Fibroblast of lung (primary cell): ENCODE measurements around the gene EDNRA.

Experiments
- EZH2 ChIP-seq: IDR thresholded peaks from 2 replicates; pipeline ENCODE4 v1.5.1; 2012; ENCODE audit warnings: low read length, control low read depth, mild to moderate bottlenecking; ENCODE audit errors: missing control alignments
- TF ChIP-seq, protein P1 (sequence below), 2 donors: IDR thresholded peaks in 1 of 2; conservative IDR thresholded peaks in 1 of 2; 1 replicate in 1 of 2; 2 replicates in 1 of 2; pipeline ENCODE4 v1.5.1; 2011 to 2012; ENCODE audit warnings: low read length in 2 of 2, control low read depth in 1 of 2, inconsistent platforms in 1 of 2, low read depth in 1 of 2, mild to moderate bottlenecking in 1 of 2

GRCh38 chr4:147481577-147482109, 746 bp downstream of the EDNRA start:
- TF ChIP-seq, protein P1, sequence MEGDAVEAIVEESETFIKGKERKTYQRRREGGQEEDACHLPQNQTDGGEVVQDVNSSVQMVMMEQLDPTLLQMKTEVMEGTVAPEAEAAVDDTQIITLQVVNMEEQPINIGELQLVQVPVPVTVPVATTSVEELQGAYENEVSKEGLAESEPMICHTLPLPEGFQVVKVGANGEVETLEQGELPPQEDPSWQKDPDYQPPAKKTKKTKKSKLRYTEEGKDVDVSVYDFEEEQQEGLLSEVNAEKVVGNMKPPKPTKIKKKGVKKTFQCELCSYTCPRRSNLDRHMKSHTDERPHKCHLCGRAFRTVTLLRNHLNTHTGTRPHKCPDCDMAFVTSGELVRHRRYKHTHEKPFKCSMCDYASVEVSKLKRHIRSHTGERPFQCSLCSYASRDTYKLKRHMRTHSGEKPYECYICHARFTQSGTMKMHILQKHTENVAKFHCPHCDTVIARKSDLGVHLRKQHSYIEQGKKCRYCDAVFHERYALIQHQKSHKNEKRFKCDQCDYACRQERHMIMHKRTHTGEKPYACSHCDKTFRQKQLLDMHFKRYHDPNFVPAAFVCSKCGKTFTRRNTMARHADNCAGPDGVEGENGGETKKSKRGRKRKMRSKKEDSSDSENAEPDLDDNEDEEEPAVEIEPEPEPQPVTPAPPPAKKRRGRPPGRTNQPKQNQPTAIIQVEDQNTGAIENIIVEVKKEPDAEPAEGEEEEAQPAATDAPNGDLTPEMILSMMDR (conservative IDR thresholded peaks at IDR 0.05 in 1 of 2, IDR thresholded peaks at IDR 0.05 in 1 of 2; ENCODE audit: low read depth in 1 of 2, low read length in 2 of 2): no peak
- no peak for TF ChIP-seq EZH2
